KBM-7 (cell line): ENCODE measurements around the gene GRWD1.
A peak's percentile ranks its signal among the peaks of the same experiment; 100 is the strongest.

Experiments
- DNase-seq: peaks from one replicate; pipeline ENCODE4 v3.0.0-alpha.2; 2015
- in situ Hi-C: fragments of 300-500 bp; cut with MboI; formaldehyde crosslinking; loops from 2 replicates; pipeline ENCODE4 v1.14.3; 2020; ENCODE audit warnings: low sequenced_read_pairs, low pct_unique_long_range_greater_than_20kb, mixed read lengths

Gene GRWD1

DNA sequence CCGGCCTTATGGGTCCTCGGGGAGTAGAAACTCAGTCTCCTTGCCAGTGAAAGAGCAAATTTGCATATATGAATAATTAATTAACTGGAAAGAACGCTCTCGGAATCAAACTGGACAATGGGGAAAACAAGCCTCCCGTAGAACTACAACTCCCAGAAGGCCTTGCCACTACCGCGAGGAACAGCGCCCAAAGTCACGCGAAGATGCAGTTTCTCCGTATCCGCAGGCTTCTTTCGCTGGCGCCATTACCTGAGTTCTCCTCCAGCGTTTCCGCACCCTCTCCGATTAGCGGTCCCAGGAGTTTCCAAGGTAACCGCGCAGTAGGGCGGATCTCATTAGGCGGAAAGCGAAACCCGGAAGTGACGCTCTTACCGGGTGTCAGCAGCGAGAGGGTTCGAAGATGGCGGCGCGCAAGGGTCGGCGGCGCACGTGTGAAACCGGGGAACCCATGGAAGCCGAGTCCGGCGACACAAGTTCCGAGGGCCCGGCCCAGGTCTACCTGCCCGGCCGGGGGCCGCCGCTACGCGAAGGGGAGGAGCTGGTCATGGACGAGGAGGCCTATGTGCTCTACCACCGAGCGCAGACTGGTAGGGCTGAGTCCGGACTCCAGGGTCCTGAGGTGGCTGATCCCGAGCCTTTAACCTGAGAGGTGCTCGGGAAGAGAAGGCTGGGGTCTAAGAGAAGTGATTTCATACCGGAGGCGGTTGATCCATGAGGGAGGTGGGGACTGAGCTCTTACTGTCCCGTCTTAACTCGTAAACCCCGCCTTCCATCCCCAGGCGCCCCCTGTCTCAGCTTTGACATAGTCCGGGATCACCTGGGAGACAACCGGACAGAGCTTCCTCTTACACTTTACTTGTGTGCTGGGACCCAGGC lies at the start of gene GRWD1:
Gene GRWD1 (plus strand): TSS at position 378 of the 876 bp plus-strand sequence. CDS start 23 bp downstream, at position 401.
- DNase-seq = peak; percentile 98
- in situ Hi-C loops = no loop called here

- in situ Hi-C loops = no loop called here
- DNase-seq = no peak
These were observed 49.6 kb upstream of the GRWD1 start for GRCh38 chr19:48396016-48396823.

DNA sequence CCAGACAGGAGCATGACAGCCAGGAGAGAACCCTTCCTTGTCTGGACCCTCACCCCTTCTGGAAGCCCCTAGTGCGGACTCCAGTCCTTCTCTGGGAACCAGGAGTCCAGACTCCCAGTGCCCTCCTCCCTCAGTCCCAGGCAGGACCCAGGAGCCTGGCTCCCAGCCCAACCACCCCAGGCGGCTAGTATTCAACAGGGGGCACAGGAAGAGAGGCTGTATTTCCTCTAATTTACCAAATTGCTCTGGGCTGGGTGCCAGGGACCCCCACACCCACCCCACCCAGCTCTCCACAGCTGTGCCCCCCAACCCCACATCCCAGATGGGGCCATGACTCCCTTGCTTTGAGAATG lies 49.0 kb upstream of the GRWD1 start:
- in situ Hi-C loops = no loop called here
- no peak for DNase-seq

DNA sequence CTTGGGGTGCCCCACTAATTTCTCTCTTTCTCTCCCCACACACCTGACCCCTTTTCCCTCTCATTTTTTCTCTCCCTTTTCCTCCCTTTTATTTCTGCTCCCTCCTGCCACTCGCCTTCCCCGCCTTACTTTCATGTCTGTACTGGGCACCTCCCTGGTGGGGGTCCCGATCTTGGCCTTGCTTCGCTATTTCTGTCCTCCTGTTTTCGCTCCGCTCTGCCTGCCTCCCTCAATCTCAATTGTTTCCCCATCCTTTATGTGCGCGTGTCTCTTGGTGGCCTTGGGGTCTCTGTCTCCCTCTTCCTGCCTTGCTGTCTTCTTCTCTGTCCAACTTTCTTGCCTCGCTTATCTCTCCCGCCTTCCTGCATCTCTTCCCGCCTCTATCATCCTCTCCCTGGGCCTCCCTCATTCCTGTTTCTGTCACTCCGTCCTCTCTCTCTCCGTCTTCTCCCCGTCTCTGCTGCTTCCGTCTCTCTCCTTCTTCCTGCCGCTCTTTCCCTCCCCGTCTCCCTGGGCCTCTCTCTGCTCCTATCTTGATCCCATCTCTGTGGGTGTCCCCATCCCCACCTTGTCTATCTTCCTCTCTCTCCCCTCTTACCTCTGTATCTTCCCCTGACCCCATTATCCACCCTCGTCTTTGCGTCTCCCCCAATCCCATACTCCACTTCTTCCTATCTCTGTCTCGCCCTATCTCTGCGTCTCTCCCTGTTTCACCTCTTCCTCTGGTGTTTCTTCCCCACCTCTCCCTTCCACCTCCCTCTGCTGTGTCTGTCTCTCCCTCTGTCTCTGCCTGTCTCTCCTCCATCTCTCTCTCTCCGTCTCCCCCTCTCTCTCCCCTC lies 48.3 kb upstream of the GRWD1 start:
- peak; percentile 16 for DNase-seq
- in situ Hi-C loops = no loop called here

DNA sequence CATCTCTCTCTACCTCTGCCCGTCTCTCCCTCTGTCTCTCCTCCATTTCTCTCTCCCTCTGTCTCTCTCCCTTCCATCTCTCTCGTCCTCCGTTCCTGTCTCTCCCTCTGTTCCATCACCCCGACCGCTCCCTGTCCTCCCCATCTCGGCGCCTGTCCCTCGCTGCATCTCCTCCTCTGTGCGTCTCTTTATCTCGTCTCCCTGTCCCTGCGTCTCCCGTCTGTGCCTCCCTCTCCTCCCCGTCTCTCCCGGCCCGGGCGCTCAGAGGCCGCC lies 47.7 kb upstream of the GRWD1 start:
- in situ Hi-C loops = no loop called here
- DNase-seq = no peak

DNA sequence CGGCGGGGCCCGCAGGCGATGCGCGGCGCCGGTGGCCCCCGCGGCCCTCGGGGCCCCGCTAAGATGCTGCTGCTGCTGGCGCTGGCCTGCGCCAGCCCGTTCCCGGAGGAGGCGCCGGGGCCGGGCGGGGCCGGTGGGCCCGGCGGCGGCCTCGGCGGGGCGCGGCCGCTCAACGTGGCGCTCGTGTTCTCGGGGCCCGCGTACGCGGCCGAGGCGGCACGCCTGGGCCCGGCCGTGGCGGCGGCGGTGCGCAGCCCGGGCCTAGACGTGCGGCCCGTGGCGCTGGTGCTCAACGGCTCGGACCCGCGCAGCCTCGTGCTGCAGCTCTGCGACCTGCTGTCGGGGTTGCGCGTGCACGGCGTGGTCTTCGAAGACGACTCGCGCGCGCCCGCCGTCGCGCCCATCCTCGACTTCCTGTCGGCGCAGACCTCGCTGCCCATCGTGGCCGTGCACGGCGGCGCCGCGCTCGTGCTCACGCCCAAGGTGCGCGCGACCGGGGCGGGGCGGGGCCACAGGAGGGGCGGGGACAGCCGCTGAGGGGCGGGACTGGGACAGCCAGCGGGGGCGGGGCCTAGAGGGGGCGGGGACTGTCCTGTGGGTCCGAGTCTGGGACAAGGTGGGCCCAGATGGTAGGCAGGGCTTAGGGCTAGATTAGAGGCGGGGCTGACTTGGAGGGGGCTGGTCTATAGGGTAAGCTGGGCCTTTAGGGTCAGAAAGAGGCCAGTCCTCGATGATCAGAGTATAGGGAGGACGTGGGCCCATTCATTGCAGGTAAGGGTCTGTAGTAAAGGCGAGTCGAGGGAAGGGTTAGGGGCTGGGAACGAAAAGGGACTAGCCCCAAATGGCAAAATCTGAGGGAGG lies 47.2 kb upstream of the GRWD1 start:
- peak; percentile 81 for DNase-seq
- in situ Hi-C loops = no loop called here

- in situ Hi-C loops = no loop called here
- DNase-seq = no peak
These were observed 45.6 kb upstream of the GRWD1 start for GRCh38 chr19:48400018-48400742.

- no peak for DNase-seq
- in situ Hi-C loops = no loop called here
These were observed 44.5 kb upstream of the GRWD1 start for GRCh38 chr19:48401287-48401686.

DNA sequence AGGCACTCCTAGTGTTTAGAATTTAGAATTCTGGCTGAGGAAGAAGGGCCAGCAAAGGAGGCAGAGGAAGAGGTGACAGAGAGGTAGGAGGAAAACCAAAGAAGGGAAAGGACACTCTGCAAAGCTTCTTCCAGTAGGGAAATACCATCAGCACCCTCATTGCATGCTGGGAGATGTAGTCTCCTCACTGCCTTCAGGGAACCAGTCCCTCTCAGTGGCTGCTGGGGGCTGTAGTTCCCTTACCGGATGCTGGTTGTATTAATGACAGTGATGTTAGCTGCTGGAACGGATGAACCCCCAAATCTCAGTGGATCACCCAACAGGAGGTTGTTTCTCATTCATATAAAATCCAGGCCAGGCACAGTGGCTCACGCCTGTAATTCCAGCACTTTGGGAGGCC lies 42.2 kb upstream of the GRWD1 start:
- DNase-seq = peak; percentile 60
- in situ Hi-C loops = no loop called here

DNA sequence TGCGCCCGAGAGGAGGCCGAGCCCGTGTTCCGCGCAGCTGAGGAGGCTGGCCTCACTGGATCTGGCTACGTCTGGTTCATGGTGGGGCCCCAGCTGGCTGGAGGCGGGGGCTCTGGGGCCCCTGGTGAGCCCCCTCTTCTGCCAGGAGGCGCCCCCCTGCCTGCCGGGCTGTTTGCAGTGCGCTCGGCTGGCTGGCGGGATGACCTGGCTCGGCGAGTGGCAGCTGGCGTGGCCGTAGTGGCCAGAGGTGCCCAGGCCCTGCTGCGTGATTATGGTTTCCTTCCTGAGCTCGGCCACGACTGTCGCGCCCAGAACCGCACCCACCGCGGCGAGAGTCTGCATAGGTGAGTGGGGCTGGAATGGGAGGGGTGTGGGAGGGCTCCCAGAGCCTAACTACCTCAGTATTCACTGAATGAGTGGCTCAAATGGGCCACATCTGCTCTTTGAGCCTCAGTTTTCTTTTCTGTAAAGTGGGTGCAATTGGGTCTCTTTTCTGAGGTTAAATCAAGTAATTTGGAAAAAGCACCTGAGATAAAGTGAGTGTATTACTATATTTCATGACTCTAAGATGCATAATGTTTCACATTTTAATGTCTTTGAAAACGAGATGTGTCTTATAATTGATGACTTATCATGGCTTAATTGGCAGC lies 40.6 kb upstream of the GRWD1 start:
- in situ Hi-C loops = no loop called here
- DNase-seq = no peak

GRCh38 chr19:48405850-48406249 lies 39.9 kb upstream of the GRWD1 start:
- no peak for DNase-seq
- in situ Hi-C loops = no loop called here

DNA sequence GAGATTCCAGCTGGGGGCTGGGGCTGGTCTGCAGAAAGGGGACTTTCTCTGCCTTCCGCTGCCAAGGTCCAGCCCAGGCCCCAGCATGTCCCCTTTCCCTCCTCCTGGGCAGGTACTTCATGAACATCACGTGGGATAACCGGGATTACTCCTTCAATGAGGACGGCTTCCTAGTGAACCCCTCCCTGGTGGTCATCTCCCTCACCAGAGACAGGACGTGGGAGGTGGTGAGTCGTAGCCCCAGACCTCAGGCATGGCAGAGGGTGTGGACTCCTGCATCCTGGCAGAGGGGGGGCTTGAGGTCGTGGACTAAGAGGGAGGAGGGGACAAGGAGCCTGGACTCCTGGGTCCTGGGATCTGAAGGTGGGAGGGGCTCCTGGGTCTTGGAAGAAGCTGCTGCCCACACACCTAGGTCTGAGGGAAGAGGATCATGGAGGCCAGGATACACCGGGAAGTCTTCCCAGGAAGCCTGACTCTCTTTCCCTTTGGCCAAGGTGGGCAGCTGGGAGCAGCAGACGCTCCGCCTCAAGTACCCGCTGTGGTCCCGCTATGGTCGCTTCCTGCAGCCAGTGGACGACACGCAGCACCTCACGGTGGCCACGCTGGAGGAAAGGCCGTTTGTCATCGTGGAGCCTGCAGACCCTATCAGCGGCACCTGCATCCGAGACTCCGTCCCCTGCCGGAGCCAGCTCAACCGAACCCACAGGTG lies 31.8 kb upstream of the GRWD1 start:
- DNase-seq = no peak
- in situ Hi-C loops = no loop called here

- DNase-seq = peak; percentile 15
- in situ Hi-C loops = no loop called here
These were observed 30.4 kb upstream of the GRWD1 start for GRCh38 chr19:48415395-48415794.

DNA sequence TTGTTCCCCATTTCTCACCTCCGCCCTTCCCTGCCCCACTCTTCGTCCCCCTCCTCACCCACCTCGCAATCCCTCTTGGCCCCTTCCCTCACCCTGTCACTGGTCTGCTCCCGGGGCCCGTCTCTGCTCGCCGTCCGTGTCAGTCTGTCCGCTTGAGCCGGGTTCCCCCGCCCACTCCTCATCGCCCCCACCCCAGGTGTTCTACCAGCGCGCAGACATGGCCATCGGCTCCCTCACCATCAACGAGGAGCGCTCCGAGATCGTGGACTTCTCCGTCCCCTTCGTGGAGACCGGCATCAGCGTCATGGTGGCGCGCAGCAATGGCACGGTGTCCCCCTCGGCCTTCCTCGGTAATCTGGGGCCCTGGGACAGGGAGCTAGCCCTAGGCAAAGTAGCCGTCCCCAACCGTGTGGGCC lies 30.0 kb upstream of the GRWD1 start:
- in situ Hi-C loops = no loop called here
- no peak for DNase-seq

GRCh38 chr19:48417421-48417820 lies 28.4 kb upstream of the GRWD1 start:
- no peak for DNase-seq
- in situ Hi-C loops = no loop called here

GRCh38 chr19:48418317-48419064 lies 27.3 kb upstream of the GRWD1 start:
- in situ Hi-C loops = no loop called here
- peak; percentile 57 for DNase-seq
